Skeletal muscle cell (primary cell): ENCODE results near the gene KRTAP10-2.
"Not testable (repeated sequence)": the region's sequence is repeated elsewhere in the genome, so short reads cannot be mapped to it uniquely, and the experiment has no call there.

Experiments used
- DNase-seq: peaks from one replicate; pipeline ENCODE4 v3.0.0-alpha.2; 2010; ENCODE audit warnings: low read depth
- H3K4me3 ChIP-seq: 2 replicates; pipeline ENCODE4 v1.5.1; 2011; ENCODE audit warnings: low read depth, mild to moderate bottlenecking, control low read depth, low read length, moderate library complexity

KRTAP10-2 gene

DNA sequence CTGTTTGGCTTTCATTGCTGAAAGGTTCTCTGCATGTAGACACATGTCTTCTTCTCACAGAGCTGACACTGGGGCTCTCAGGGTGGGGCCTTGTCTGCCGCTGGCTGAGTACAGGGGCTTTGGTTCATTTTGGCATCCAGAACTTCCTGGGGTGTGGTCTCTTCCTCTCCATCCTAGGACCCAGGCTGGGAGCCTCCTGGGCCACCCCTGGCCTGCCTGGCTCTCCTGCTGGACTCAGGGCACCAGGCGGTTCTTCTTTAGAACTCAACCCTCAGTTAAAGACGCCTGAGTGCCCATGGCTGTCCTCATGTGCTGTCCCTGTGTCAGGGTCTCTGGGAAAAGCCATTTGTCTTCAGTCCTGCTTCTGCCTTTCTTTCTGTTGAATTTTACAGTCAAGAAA, 34.6 kb upstream of the KRTAP10-2 start:
- no peak for DNase-seq
- no peak overlapping the region for H3K4me3 ChIP-seq

DNA sequence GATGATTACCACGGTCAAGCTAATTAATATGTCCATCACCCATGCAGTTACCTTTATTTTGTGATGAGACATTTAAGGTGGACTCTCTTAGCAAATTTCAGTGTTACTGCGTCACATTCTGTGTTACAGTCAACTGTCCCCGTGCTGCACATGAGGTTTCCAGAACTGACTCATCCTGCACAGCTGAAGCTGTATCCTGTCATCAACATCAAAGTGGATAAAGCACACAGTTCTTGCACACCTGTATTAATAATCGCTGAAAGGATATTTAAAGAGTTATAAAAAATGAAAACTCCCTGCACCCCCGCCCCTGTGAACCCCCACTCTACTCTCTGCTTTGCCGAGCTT, 32.5 kb upstream of the KRTAP10-2 start:
- H3K4me3 ChIP-seq, result no peak overlapping the region
- DNase-seq, result no peak

DNA sequence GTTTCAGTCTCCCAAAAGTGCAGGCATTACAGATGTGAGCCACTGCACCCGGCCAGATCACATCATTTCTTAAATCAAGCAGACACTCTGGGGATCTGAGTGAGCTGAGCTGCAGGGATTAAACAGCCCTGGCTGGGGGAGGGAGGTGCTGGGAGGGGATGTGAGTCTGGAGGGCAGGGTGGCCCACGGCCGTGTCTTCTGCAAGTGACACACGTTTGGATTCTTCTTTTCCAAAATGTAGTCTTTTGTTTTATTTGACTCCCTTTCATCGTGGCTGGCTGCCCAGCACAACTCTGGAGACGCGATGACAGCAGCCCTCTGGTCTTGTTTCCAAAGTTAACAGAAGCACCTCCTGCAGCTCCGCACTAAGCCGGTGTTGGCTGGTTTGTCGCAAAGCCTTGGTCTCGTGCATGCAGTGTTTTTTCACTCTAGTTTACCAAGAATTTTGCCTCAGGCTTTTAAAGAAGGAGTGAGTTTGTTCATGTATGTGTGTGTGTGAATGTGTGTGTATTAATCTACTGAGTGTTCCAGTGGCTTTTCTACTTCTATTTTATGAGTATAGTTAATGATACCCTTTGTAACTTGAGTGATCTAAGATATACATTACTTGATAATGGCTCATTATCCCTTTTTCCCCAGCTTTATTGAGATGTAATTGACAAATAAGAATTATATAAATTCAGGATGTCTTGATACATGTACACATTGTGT, 31.9 kb upstream of the KRTAP10-2 start:
- H3K4me3 ChIP-seq, result no peak overlapping the region
- DNase-seq, result no peak

- DNase-seq, result no peak
- H3K4me3 ChIP-seq, result no peak overlapping the region
Observed at GRCh38 chr21:44582055-44582454, 30.8 kb upstream of the KRTAP10-2 start.

DNA sequence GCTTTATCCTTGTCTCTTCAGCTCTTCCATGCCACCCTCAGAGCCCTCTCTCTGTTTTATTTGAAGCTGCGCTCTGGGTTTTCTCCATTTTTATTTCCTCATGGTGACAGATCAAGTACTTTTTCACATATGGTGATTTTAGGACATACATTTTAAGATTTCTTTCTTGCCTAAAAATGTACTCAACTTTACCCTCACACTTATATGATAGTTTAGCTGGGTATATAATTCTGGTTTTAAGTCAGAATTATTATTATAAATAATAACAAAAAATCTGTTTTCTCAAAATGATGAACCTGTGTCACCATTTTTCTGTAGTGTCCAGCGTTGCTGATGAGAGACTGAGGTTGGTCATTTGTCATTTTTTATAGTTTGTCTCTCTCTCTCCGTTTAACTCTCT, 29.9 kb upstream of the KRTAP10-2 start:
- DNase-seq, result no peak
- no peak overlapping the region for H3K4me3 ChIP-seq

DNA sequence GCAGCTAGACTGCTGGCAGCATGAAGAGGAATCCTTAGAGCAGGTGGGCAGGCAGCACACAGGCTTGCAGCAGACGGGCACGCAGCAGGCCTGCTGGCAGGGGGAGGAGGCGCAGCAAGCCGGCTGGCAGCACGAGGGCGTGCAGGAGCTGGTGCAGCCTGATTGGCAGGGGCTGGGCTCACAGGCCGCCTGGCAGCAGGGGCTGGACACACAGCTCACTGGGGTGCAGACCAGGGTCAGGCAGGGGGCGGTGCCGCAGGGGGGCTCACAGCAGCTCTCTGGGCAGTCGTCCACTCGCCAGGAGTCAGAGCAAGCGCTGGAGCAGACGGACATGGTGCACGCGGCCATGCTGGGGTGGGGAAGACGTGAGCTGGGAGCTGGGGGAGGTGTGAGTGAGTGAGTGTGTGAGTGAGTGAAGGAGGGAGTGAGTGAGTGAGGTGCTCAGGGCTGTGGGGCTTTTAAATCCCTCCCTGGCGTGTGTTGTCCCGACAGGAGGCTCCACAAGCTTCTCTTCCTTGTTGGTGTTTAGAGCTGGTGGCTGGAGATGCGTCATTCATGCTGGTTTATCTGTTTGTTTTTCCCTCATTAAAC, 29.0 kb upstream of the KRTAP10-2 start, which contains the start of gene KRTAP10-5:
Gene KRTAP10-5 (minus strand): TSS at position 374 of the 591 bp plus-strand sequence. CDS start 26 bp downstream, at position 348.
- DNase-seq, H3K4me3 ChIP-seq: not testable (repeated sequence)

DNA sequence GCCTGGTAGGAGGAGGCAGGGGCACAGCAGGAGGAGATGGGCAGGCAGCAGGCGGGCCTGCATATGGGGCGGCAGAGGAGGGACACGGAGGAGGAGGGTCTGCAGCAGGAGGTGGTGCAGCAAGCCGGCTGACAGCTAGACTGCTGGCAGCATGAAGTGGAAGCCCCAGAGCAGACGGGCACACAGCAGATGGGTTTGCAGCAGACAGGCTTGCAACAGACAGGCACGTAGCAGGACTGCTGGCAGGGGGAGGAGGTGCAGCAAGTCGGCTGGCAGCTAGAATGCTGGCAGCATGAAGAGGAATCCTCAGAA, 28.5 kb upstream of the KRTAP10-2 start:
- no peak for DNase-seq
- H3K4me3 ChIP-seq, result no peak overlapping the region

DNA sequence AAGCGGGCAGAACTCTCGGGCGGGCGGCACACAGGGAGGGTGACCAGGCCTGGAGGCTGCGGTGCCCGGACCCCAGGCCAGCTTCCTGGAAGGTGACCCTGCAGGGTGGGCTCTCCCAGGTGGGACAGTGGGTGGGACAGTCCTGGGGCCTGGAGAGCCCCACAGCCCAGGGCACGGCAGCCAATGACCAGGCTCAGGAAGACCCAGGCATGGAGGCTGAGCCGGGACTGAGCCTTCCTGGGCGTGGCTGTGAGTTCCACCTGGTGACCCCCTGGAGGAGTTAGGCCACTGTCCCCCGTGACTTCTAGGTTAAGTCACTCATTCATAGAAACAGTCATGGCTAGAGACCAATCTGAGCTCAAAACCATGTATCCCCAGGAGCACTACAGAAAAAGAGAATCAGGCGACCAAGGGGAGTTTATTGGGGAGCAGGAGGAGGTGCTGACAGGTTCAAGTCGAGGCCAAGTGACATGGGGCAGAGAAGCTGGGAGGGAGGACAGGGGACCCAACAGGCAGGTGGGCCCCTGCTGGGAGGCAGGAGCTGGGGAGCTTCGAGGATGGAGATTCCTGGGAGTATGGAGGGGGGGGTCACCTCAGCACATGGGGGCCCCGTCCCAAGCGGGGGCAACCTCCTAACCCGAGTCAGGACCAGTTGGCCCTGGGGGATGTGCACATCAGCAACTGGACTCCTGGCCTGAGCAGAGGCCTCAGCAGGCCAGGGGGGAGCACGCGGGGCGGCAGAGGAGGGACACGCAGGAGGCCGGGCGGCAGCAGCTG, 27.9 kb upstream of the KRTAP10-2 start:
- DNase-seq, result no peak
- no peak overlapping the region for H3K4me3 ChIP-seq

- no peak overlapping the region for H3K4me3 ChIP-seq
- DNase-seq, result no peak
Observed at GRCh38 chr21:44578371-44579055, 27.2 kb upstream of the KRTAP10-2 start.

DNA sequence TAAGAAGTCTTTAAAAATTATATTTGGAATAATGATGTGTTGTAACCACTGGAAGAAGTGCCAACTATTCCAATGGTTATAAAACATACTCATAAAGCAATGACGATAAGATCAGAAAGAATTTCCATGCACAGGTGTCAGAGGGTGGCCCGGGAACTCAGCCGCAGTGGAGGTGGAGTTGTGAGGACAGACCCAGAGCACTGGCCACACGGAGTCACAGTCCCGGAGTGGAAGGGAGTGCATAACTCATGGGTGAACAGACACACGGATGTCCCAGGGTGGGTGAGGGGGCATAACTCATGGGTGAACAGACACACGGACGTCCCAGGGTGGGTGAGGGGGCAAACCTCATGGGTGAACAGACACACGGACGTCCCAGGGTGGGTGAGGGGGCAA, 24.7 kb upstream of the KRTAP10-2 start:
- H3K4me3 ChIP-seq, result no peak overlapping the region
- no peak for DNase-seq

DNA sequence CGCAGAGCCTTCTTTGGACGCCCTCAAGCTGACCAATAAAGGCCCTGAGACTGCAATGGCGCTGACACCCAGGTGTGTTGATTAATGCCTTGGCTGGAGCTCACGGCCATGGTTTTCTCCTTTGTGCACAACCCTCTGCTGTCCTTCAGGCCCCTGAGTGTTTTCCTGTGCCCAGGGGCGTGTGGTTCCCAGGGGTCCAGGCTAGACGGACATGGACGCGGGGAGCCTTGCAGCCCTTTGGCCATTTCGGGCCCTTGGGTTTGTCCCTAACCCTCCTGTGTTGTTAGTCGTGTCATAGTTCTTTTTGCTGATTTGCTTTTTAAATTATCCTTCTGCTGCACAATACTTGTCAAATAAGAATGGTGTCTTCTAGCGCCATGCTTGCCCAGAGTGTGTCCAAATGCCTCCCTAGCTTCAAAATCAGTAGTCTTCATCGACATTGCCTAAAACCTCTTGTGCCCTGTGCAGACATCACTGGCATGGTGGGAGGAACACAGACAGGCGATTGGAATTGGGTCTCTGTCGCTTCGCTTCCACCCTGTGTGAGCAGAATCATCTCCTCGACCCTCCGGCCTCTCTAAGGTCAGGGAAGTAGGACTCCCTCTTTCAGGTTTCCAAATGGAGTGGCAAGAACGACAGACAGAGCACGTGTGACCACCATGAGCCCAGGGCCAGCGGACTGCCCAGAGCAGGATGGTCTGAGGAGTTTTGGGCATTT, 24.2 kb upstream of the KRTAP10-2 start:
- no peak overlapping the region for H3K4me3 ChIP-seq
- no peak for DNase-seq

DNA sequence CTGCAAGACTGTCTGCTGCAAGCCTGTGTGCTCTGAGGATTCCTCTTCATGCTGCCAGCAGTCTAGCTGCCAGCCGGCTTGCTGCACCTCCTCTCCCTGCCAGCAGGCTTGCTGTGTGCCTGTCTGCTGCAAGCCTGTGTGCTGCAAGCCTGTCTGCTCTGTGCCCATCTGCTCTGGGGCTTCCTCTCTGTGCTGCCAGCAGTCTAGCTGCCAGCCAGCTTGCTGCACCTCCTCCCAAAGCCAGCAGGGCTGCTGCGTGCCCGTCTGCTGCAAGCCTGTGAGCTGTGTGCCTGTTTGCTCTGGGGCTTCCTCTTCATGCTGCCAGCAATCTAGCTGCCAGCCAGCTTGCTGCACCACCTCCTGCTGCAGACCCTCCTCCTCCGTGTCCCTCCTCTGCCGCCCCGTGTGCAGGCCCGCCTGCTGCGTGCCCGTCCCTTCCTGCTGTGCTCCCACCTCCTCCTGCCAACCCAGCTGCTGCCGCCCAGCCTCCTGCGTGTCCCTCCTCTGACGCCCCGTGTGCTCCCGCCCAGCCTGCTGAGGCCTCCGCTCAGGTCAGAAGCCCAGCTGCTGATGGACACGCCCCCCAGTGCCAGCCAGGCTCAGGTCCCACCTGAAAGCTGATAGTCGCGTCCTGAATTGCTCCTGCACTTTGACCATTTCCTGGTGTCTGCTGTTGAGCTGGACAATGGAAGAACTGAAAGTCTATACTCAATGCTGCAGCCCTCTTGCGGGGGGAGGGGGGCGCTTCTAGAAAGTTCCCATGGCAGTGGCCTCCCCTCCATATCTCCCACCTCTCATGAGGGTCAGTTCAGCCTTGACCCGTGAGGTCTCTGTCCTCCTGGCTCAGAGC, 23.4 kb upstream of the KRTAP10-2 start:
- no peak overlapping the region for H3K4me3 ChIP-seq
- DNase-seq, result no peak

- not testable (repeated sequence) for H3K4me3 ChIP-seq, DNase-seq
Observed at GRCh38 chr21:44573630-44574456, 22.5 kb upstream of the KRTAP10-2 start, which contains the start of gene KRTAP10-4. KRTAP10-4 (plus strand) TSS chr21:44573729; CDS start chr21:44573759, 30 bp downstream.

- no peak overlapping the region for H3K4me3 ChIP-seq
- DNase-seq, result no peak
Observed at GRCh38 chr21:44572959-44573583, 21.8 kb upstream of the KRTAP10-2 start.

- no peak overlapping the region for H3K4me3 ChIP-seq
- no peak for DNase-seq
Observed at GRCh38 chr21:44571844-44572782, 20.8 kb upstream of the KRTAP10-2 start.

- no peak for DNase-seq
- H3K4me3 ChIP-seq, result no peak overlapping the region
Observed at GRCh38 chr21:44571296-44571695, 20.0 kb upstream of the KRTAP10-2 start.
